Left colon (tissue), 2 donors: Measurements from ENCODE around the gene CBFA2T2. TPM values are rescaled to one million over a fixed set of nuclear protein-coding genes. Genes with fewer than 3 reads are reported as not detected.
A peak's percentile ranks its signal among the peaks of the same experiment; 100 is the strongest.

Experiments used
- ATAC-seq: fragments of 200-7000 bp; cut with Tn5 transposase; one replicate; pipeline ENCODE4 v1.9.1; 2020; ENCODE audit warnings: mild to moderate bottlenecking, moderate library complexity
- DNase-seq, 2 donors: peaks; one replicate each; pipeline ENCODE4 v3.0.0-alpha.2; 2020
- intact Hi-C, 2 donors: fragments of 100-400 bp; cut with DNase I in 1 of 2; cut with micrococcal nuclease in 1 of 2; formaldehyde crosslinking; loops; one replicate each; pipeline versions ENCODE4 v1.11.2 to v1.14.0; 2022; cut with DNase I, micrococcal nuclease
- total RNA-seq, 2 donors: library from RNA; stranded (reverse); fragmentation: NEBNext Ultra II Directional; extraction: Animal tissue kit (Norgen Biotek cat#: 25700); gene quantifications; one replicate each; pipeline ENCODE4 v1.2.1, GENCODE V29; 2021
- donor health status: DM: no; HTN: no; CAD: no.
- donor health status: DM: yes; HTN: yes; CAD: no.

CBFA2T2 gene
- total RNA-seq, 2 donors from 2014 or later = 26.9 to 27.3 TPM

GRCh38 chr20:33594743-33595142, 104.8 kb downstream of the CBFA2T2 start:
- intact Hi-C loops = no loop called here
- DNase-seq (no peak), ATAC-seq (no peak)

- intact Hi-C loops = no loop called here
These were observed 110.5 kb downstream of the CBFA2T2 start for GRCh38 chr20:33600414-33600813.

GRCh38 chr20:33600981-33601380, 111.1 kb downstream of the CBFA2T2 start:
- intact Hi-C loops = no loop called here
- ATAC-seq = no peak

More at GRCh38 chr20:33600414-33600813, 110.5 kb downstream of the CBFA2T2 start:
- no peak for DNase-seq
- ATAC-seq = no peak

GRCh38 chr20:33601861-33602260, 112.0 kb downstream of the CBFA2T2 start:
- no peak for ATAC-seq
- intact Hi-C loops = no loop called here
- DNase-seq = no peak

More at GRCh38 chr20:33600981-33601380, 111.1 kb downstream of the CBFA2T2 start:
- DNase-seq = no peak

GRCh38 chr20:33602826-33603590, 113.1 kb downstream of the CBFA2T2 start:
- ATAC-seq (no peak), DNase-seq (no peak)

GRCh38 chr20:33604084-33604990, 114.4 kb downstream of the CBFA2T2 start:
- ATAC-seq (no peak), DNase-seq (no peak)
- intact Hi-C loops = no loop called here

More at GRCh38 chr20:33602826-33603590, 113.1 kb downstream of the CBFA2T2 start:
- intact Hi-C loops = no loop called here

GRCh38 chr20:33604991-33605370, 115.1 kb downstream of the CBFA2T2 start:
- DNase-seq (no peak), ATAC-seq (no peak)
- intact Hi-C loops = no loop called here

GRCh38 chr20:33606118-33606771, 116.3 kb downstream of the CBFA2T2 start:
- no peak for ATAC-seq
- intact Hi-C loops = no loop called here
- DNase-seq = no peak

GRCh38 chr20:33609504-33609903, 119.6 kb downstream of the CBFA2T2 start:
- ATAC-seq (no peak), DNase-seq (no peak)
- intact Hi-C loops = no loop called here

- intact Hi-C loops = no loop called here
- DNase-seq (no peak), ATAC-seq (no peak)
These were observed 121.2 kb downstream of the CBFA2T2 start for GRCh38 chr20:33611106-33611505.

- DNase-seq = no peak
- intact Hi-C loops = no loop called here
- peak; percentile 53 for ATAC-seq
These were observed 122.1 kb downstream of the CBFA2T2 start for GRCh38 chr20:33612001-33612400.

- intact Hi-C loops = no loop called here
- no peak for ATAC-seq
- DNase-seq = no peak
These were observed 132.0 kb downstream of the CBFA2T2 start for GRCh38 chr20:33621717-33622400.

GRCh38 chr20:33622705-33623365, 132.9 kb downstream of the CBFA2T2 start:
- intact Hi-C loops = no loop called here
- DNase-seq = no peak
- ATAC-seq = peak; percentile 75

GRCh38 chr20:33624399-33624798, 134.5 kb downstream of the CBFA2T2 start:
- intact Hi-C loops = no loop called here
- DNase-seq (no peak), ATAC-seq (no peak)

- intact Hi-C loops = no loop called here
- no peak for ATAC-seq
These were observed 136.3 kb downstream of the CBFA2T2 start for GRCh38 chr20:33626190-33626589.

GRCh38 chr20:33627577-33628216, 137.8 kb downstream of the CBFA2T2 start:
- DNase-seq = no peak
- intact Hi-C loops = no loop called here
- ATAC-seq = no peak

More at GRCh38 chr20:33626190-33626589, 136.3 kb downstream of the CBFA2T2 start:
- DNase-seq = no peak

GRCh38 chr20:33629533-33629932, 139.6 kb downstream of the CBFA2T2 start:
- intact Hi-C loops = no loop called here
- ATAC-seq (no peak), DNase-seq (no peak)

- DNase-seq (no peak), ATAC-seq (no peak)
- intact Hi-C loops = no loop called here
These were observed 140.1 kb downstream of the CBFA2T2 start for GRCh38 chr20:33629979-33630378.
